ENCODE results near the gene AUTS2.

GRCh38 chr7:69620063-69620462 is 21.8 kb downstream of the AUTS2 start:
- TF ChIP-seq CTCF (IDR thresholded peaks at IDR 0.05) (no peak), SIN3A (IDR thresholded peaks at IDR 0.05; ENCODE audit: borderline replicate concordance, insufficient read depth, low read depth, low read length) (no peak), POLR2AphosphoS5 (IDR thresholded peaks at IDR 0.05; ENCODE audit: low read depth, low read length) (no peak), REST (IDR thresholded peaks at IDR 0.05; ENCODE audit: insufficient read depth in 1 of 2, low read depth in 2 of 2, low read length in 1 of 2) (no peak), TCF7L2 (IDR thresholded peaks at IDR 0.05; ENCODE audit: low read depth, low read length) (no peak)

Data from Panc1 (cell line).